ENCODE measurements around the gene CES5A. TPM values are rescaled to one million over a fixed set of nuclear protein-coding genes. Genes with fewer than 3 reads are reported as not detected.

The CES5A gene
- total RNA-seq, 3 donors from 2014 or later (not counting 1 experiment from before 2014, with no cell fraction given): not detected

DNA sequence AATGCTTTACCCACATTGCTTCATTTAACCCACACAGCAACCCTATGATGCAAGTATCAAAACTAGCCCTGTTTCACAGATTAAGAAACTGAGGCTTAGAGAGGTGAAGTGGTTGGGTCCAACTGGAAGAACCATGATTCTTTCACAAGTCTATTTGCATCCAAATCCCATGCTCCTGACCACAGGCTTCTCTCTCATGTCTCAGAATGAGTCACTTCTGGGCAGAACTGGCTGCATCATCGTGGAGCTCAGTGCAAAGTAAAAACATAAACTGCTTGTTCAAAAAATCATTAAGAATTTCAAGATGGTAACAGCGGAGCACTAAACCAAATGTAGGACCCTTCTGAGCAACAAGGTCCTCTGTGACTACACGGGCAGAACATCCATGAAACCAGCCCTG lies 22.1 kb downstream of the CES5A start:
- no peak for ATAC-seq
- 76% methylated on average over 3 of the region's 3 CpGs for WGBS (ENCODE audit: insufficient coverage)
- H3K27ac Mint-ChIP-seq: no peak overlapping the region
- no peaks in the 10 kb centered on the region for H3K4me1 Mint-ChIP-seq
- H3K4me3 Mint-ChIP-seq: no peak overlapping the region
- no peak for DNase-seq
- H3K27ac ChIP-seq (ENCODE audit: low read length): no peak overlapping the region
- no peak overlapping the region for H3K4me3 ChIP-seq (ENCODE audit: low read length)
- H3K4me1 ChIP-seq (ENCODE audit: control insufficient read depth, insufficient read depth, low read length): no peaks in the 10 kb centered on the region
- no peaks in the 10 kb centered on the region for H3K9me3 Mint-ChIP-seq
- peaks cover 18 to 34% of the 10 kb centered on the region in 2 donors for H3K27me3 Mint-ChIP-seq (ENCODE audit: low read depth in 2 of 2)
- TF ChIP-seq, protein P1, sequence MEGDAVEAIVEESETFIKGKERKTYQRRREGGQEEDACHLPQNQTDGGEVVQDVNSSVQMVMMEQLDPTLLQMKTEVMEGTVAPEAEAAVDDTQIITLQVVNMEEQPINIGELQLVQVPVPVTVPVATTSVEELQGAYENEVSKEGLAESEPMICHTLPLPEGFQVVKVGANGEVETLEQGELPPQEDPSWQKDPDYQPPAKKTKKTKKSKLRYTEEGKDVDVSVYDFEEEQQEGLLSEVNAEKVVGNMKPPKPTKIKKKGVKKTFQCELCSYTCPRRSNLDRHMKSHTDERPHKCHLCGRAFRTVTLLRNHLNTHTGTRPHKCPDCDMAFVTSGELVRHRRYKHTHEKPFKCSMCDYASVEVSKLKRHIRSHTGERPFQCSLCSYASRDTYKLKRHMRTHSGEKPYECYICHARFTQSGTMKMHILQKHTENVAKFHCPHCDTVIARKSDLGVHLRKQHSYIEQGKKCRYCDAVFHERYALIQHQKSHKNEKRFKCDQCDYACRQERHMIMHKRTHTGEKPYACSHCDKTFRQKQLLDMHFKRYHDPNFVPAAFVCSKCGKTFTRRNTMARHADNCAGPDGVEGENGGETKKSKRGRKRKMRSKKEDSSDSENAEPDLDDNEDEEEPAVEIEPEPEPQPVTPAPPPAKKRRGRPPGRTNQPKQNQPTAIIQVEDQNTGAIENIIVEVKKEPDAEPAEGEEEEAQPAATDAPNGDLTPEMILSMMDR (IDR thresholded peaks at IDR 0.05): no peak
- intact Hi-C loops (cut with micrococcal nuclease): no loop called here
- H3K36me3 ChIP-seq (ENCODE audit: control insufficient read depth, insufficient read depth, low read length): no peaks in the 10 kb centered on the region
- H3K27me3 ChIP-seq (ENCODE audit: control insufficient read depth, insufficient read depth, low read length): peaks cover 4% of the 10 kb centered on the region
- no peaks in the 10 kb centered on the region for H3K36me3 Mint-ChIP-seq
- no peaks in the 10 kb centered on the region for H3K9me3 ChIP-seq (ENCODE audit: control insufficient read depth, insufficient read depth, low read length)

DNA sequence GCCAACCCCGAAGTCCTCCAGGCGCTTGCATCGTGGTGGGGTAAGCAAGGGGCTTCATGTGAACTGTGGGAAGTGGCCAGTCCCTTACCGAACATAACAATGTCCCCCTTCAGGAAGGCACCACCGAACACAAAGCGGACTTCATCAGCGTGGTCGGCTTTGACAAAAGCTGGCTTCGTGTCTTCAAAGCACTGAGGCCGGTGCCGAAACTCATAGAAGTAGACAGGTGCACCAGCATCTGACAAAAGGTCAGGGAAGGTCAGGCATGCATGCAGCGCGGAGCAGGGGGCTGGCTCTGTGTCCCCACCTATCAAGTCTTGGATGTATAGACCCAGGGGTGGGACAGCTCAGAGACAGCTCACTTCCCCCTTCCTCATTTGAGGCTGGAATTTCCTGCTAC lies 25.6 kb downstream of the CES5A start:
- ATAC-seq (no peak), DNase-seq (no peak)
- no peak overlapping the region for H3K27ac Mint-ChIP-seq
- intact Hi-C loops (cut with micrococcal nuclease): no loop called here
- no peak overlapping the region for H3K27ac ChIP-seq (ENCODE audit: low read length)
- H3K4me3 Mint-ChIP-seq: no peak overlapping the region
- peaks cover 26 to 35% of the 10 kb centered on the region in 2 donors for H3K27me3 Mint-ChIP-seq (ENCODE audit: low read depth in 2 of 2)
- 83% methylated on average over 13 of the region's 13 CpGs for WGBS (ENCODE audit: insufficient coverage)
- H3K27me3 ChIP-seq (ENCODE audit: control insufficient read depth, insufficient read depth, low read length): peaks cover 4% of the 10 kb centered on the region
- H3K4me3 ChIP-seq (ENCODE audit: low read length): no peak overlapping the region
- no peaks in the 10 kb centered on the region for H3K9me3 ChIP-seq (ENCODE audit: control insufficient read depth, insufficient read depth, low read length)
- no peaks in the 10 kb centered on the region for H3K36me3 Mint-ChIP-seq
- H3K36me3 ChIP-seq (ENCODE audit: control insufficient read depth, insufficient read depth, low read length): no peaks in the 10 kb centered on the region
- no peaks in the 10 kb centered on the region for H3K4me1 ChIP-seq (ENCODE audit: control insufficient read depth, insufficient read depth, low read length)
- H3K9me3 Mint-ChIP-seq: no peaks in the 10 kb centered on the region
- TF ChIP-seq, protein P1 (IDR thresholded peaks at IDR 0.05): no peak
- no peaks in the 10 kb centered on the region for H3K4me1 Mint-ChIP-seq

DNA sequence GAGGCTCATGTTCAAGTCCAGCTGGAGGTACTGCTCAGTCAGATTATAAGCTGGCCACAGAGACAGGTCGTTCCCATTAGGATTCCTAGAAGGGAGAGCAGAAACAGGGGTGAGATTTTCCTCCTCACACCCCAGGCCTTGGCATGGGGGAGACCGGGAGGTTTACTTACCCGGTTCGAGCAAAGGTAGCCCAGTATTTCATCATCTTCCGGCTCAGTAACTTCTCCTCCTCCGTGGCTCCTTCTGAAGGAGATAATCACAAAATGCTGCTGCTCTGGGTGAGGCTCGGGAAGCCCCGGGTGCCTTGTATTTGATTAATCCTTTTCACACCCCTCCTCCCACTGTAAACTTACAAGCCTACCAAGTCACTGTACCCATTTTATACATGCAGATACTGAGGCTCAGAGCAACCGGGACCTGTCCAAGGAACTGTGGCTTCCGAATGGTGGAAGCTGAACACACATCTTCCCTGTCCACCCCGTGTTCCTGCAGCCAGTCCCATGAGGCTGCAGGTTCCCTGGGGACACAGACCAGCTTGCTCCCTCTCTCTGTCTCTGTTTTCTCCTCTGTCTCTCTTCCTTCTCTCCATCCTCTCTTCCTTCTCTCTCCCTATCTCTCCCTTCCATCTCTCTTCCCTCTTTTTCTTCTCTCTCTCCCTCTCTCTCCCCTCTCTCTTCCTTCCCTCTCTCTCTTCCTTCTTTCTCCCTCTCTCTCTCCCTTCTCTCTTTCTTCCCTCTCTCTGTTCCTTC lies 28.4 kb downstream of the CES5A start:
- no peaks in the 10 kb centered on the region for H3K4me1 ChIP-seq (ENCODE audit: control insufficient read depth, insufficient read depth, low read length)
- H3K27me3 Mint-ChIP-seq (ENCODE audit: low read depth in 2 of 2): peaks cover 21 to 28% of the 10 kb centered on the region in 2 donors
- H3K9me3 ChIP-seq (ENCODE audit: control insufficient read depth, insufficient read depth, low read length): no peaks in the 10 kb centered on the region
- peaks cover 4% of the 10 kb centered on the region for H3K27me3 ChIP-seq (ENCODE audit: control insufficient read depth, insufficient read depth, low read length)
- no peak overlapping the region for H3K4me3 Mint-ChIP-seq
- H3K4me1 Mint-ChIP-seq: no peaks in the 10 kb centered on the region
- H3K4me3 ChIP-seq (ENCODE audit: low read length): no peak overlapping the region
- no peak overlapping the region for H3K27ac ChIP-seq (ENCODE audit: low read length)
- H3K36me3 ChIP-seq (ENCODE audit: control insufficient read depth, insufficient read depth, low read length): no peaks in the 10 kb centered on the region
- no peaks in the 10 kb centered on the region for H3K36me3 Mint-ChIP-seq
- no peak overlapping the region for H3K27ac Mint-ChIP-seq
- ATAC-seq (no peak), DNase-seq (no peak)
- TF ChIP-seq, protein P1 (IDR thresholded peaks at IDR 0.05): no peak
- 60% methylated on average over 11 of the region's 11 CpGs for WGBS (ENCODE audit: insufficient coverage)
- H3K9me3 Mint-ChIP-seq: no peaks in the 10 kb centered on the region
- intact Hi-C loops (cut with micrococcal nuclease): no loop called here

DNA sequence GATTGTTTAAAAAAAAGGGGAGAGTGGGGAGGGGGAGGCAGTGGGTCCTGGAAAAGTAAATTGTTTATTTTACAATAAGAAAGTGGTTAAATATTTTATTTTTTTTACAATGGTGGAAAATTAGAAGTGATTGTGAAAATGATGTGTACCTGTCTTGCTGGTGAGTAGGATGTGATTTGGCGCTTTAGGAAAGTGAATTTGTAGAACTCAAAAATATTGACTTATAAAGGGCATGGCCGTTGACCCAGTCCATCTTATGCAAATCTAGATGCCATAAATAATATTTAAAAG lies 32.1 kb downstream of the CES5A start:
- Mint-ChIP-seq H3K9me3 (no peaks in the 10 kb centered on the region), H3K27me3 (ENCODE audit: low read depth in 2 of 2) (peaks cover 8 to 12% of the 10 kb centered on the region in 2 donors), H3K4me3 (no peak overlapping the region), H3K36me3 (no peaks in the 10 kb centered on the region), H3K27ac (no peak overlapping the region), H3K4me1 (no peaks in the 10 kb centered on the region)
- Histone ChIP-seq H3K4me1 (ENCODE audit: control insufficient read depth, insufficient read depth, low read length) (no peaks in the 10 kb centered on the region), H3K27ac (ENCODE audit: low read length) (no peak overlapping the region), H3K27me3 (ENCODE audit: control insufficient read depth, insufficient read depth, low read length) (no peaks in the 10 kb centered on the region), H3K4me3 (ENCODE audit: low read length) (no peak overlapping the region), H3K9me3 (ENCODE audit: control insufficient read depth, insufficient read depth, low read length) (no peaks in the 10 kb centered on the region), H3K36me3 (ENCODE audit: control insufficient read depth, insufficient read depth, low read length) (no peaks in the 10 kb centered on the region)
- no CpG with 5 or more reads among the region's 2 CpGs for WGBS (ENCODE audit: insufficient coverage)
- intact Hi-C loops (cut with micrococcal nuclease): no loop called here
- DNase-seq (no peak), ATAC-seq (no peak)
- TF ChIP-seq, protein P1 (IDR thresholded peaks at IDR 0.05): peak; percentile 63

Data from natural killer cell (primary cell).